Ovary (tissue), 9 donors: Measurements from ENCODE around the gene PUDP. TPM values are rescaled to one million over a fixed set of nuclear protein-coding genes. Genes with fewer than 3 reads are reported as not detected.

Source experiments
- DNase-seq, 5 donors: peaks; one replicate each; pipeline ENCODE4 v3.0.0-alpha.2; 2019 to 2020
- H3K27ac ChIP-seq, 2 donors: fragments of 200-600 bp; one replicate each; pipeline versions ENCODE4 v1.5.1 to v1.8.0; 2019 to 2022
- H3K27me3 ChIP-seq: fragments of 200-600 bp; one replicate; pipeline ENCODE4 v1.8.0; 2022
- H3K36me3 ChIP-seq: fragments of 200-600 bp; sonication (generic); one replicate; pipeline ENCODE4 v1.5.1; 2019
- H3K4me1 ChIP-seq: one replicate; pipeline ENCODE4 v1.8.1; 2013; ENCODE audit warnings: mild to moderate bottlenecking, moderate library complexity; ENCODE audit not compliant: insufficient read depth
- H3K4me3 ChIP-seq: fragments of 200-600 bp; sonication (generic); one replicate; pipeline ENCODE4 v1.5.1; 2017
- H3K9me3 ChIP-seq, 2 donors: fragments of 200-600 bp in 1 of 2; sonication (generic) in 1 of 2; one replicate each; pipeline versions ENCODE4 v1.5.1 to v1.8.1; 2013 to 2019; ENCODE audit warnings: mild to moderate bottlenecking in 1 of 2, moderate library complexity in 1 of 2
- CTCF ChIP-seq, 3 donors: fragments of 450-650 bp in 2 of 3; fragments of 200-600 bp in 1 of 3; IDR thresholded peaks; one replicate each; pipeline versions ENCODE4 v1.5.1 to v1.8.0; 2016 to 2022; ENCODE audit warnings: antibody characterized with exemption in 3 of 3, mild to moderate bottlenecking in 1 of 3
- EP300 ChIP-seq: sonication (generic); formaldehyde crosslinking; IDR thresholded peaks from one replicate; pipeline ENCODE4 v1.6.1; 2017; ENCODE audit warnings: antibody characterized with exemption
- POLR2A ChIP-seq: fragments of 450-650 bp; IDR thresholded peaks from one replicate; pipeline ENCODE4 v1.6.1; 2017; ENCODE audit warnings: antibody characterized with exemption, mild to moderate bottlenecking, moderate library complexity
- WGBS, 3 donors: extraction: QIAGEN DNeasy Blood & Tissue Kit in 1 of 3; methylation state at CpG; one replicate each; pipeline versions ENCODE4 v1.1.5 to v1.1.7; 2013 to 2017; 5-methylcytosine and 5-hydroxymethylcytosine counted together
- intact Hi-C, 4 donors: fragments of 100-400 bp; cut with DNase I; formaldehyde crosslinking; loops; one replicate each; pipeline versions ENCODE4 v1.11.0 to v1.15.1; 2022 to 2023
- polyA plus RNA-seq, 2 donors: library from polyadenylated mRNA; stranded (reverse); fragments of 200-250 nt in 1 of 2; fragments of 350-450 nt in 1 of 2; fragmentation: Illumina TruSeq in 1 of 2; extraction: RNeasy Lipid Tissue Mini Kit (QIAGEN cat#74804) in 1 of 2; gene quantifications; one replicate each; pipeline ENCODE4 v1.2.3, GENCODE V29; 2013 to 2014
- total RNA-seq, 7 donors: library from RNA; depleted of rRNA in 2 of 7; stranded (reverse); fragments of >200 nt in 2 of 7; fragmentation: NEBNext Ultra II Directional in 3 of 7; extraction: Animal tissue kit (Norgen Biotek cat#: 25700) in 3 of 7; gene quantifications; one replicate each; pipeline versions ENCODE4 v1.1.0 to v1.2.4, GENCODE V29; 2016 to 2023
- donor health status: DM: no; HTN: no; CAD: no; lungs with moderate emphysema.
- donor health status: DM: no; HTN: no; CAD: no.
- donor health status: Bipolar disorder and iron deficiency.
- donor health status: DM: yes; HTN: yes; CAD: no.
- donor health status: DM: no; HTN: no; CAD: no.
- donor health status: DM: yes; HTN: yes; CAD: no.

Gene PUDP
- total and polyA plus RNA-seq, 9 donors = 7.0 to 17.9 (median 14.8) TPM

- H3K4me3 ChIP-seq = no peak overlapping the region
- no peaks in the 10 kb centered on the region for H3K4me1 ChIP-seq
- no peaks in the 10 kb centered on the region for H3K27me3 ChIP-seq
- no peaks in the 10 kb centered on the region for H3K9me3 ChIP-seq
- no peaks in the 10 kb centered on the region for H3K36me3 ChIP-seq
- 95 to 98% (median 98%) methylated on average over 1 of the region's 1 CpG for WGBS, 3 donors
- TF ChIP-seq CTCF (IDR thresholded peaks at IDR 0.05) (no peak), POLR2A (no peak), EP300 (no peak)
- DNase-seq = no peak
- intact Hi-C loops = no loop called here
- no peak overlapping the region for H3K27ac ChIP-seq
These were observed 7.2 kb upstream of the PUDP start for GRCh38 chrX:7155163-7155562.

- TF ChIP-seq EP300 (no peak), POLR2A (no peak), CTCF (IDR thresholded peaks at IDR 0.05) (no peak)
- Histone ChIP-seq H3K36me3 (no peaks in the 10 kb centered on the region), H3K4me1 (no peaks in the 10 kb centered on the region), H3K9me3 (no peaks in the 10 kb centered on the region), H3K4me3 (no peak overlapping the region), H3K27me3 (no peaks in the 10 kb centered on the region), H3K27ac (no peak overlapping the region)
- no peak for DNase-seq
- intact Hi-C loops = no loop called here
- WGBS, 3 donors = 82 to 85% (median 84%) methylated on average over 7 of the region's 7 CpGs
These were observed 6.2 kb upstream of the PUDP start for GRCh38 chrX:7154041-7154597.

GRCh38 chrX:7153231-7153630 is 5.3 kb upstream of the PUDP start:
- no peaks in the 10 kb centered on the region for H3K9me3 ChIP-seq

GRCh38 chrX:7149411-7149810 is 1.5 kb upstream of the PUDP start:
- DNase-seq = no peak
- Histone ChIP-seq H3K27me3 (no peaks in the 10 kb centered on the region), H3K27ac (no peak overlapping the region), H3K4me3 (no peak overlapping the region), H3K4me1 (no peaks in the 10 kb centered on the region), H3K9me3 (no peaks in the 10 kb centered on the region), H3K36me3 (no peaks in the 10 kb centered on the region)
- intact Hi-C loops = loop anchor here in 1 of 4 donors (10.0 kb wide), 1 partner anchor 775 kb away; the partner anchor contains the start of gene PNPLA4
- 81 to 92% (median 89%) methylated on average over 5 of the region's 5 CpGs for WGBS, 3 donors
- TF ChIP-seq POLR2A (no peak), EP300 (no peak), CTCF (IDR thresholded peaks at IDR 0.05) (no peak)

More at GRCh38 chrX:7153231-7153630, 5.3 kb upstream of the PUDP start:
- no peak for TF ChIP-seq EP300
- no peak for TF ChIP-seq CTCF (IDR thresholded peaks at IDR 0.05)
- no peak for TF ChIP-seq POLR2A
- H3K4me3 ChIP-seq = no peak overlapping the region
- H3K36me3 ChIP-seq = no peaks in the 10 kb centered on the region
- no peak overlapping the region for H3K27ac ChIP-seq
- H3K27me3 ChIP-seq = no peaks in the 10 kb centered on the region
- DNase-seq = no peak
- 83 to 90% (median 84%) methylated on average over 2 of the region's 2 CpGs for WGBS, 3 donors
- H3K4me1 ChIP-seq = no peaks in the 10 kb centered on the region
- intact Hi-C loops = no loop called here
